Glutamatergic neuron (in vitro differentiated cells): Measurements from ENCODE around the gene PIGZ. TPM values are rescaled to one million over a fixed set of nuclear protein-coding genes. Genes with fewer than 3 reads are reported as not detected.

Experiments
- DNase-seq: peaks from one replicate; pipeline ENCODE4 v3.0.0; 2022
- H3K27ac Mint-ChIP-seq: one replicate; pipeline ENCODE4 v1.8.0; 2020; ENCODE audit warnings: mild to moderate bottlenecking, mixed read lengths, inconsistent platforms; ENCODE audit not compliant: unreplicated experiment
- H3K27me3 Mint-ChIP-seq: one replicate; pipeline ENCODE4 v1.8.0; 2020; ENCODE audit warnings: mild to moderate bottlenecking, moderate library complexity, mixed read lengths, inconsistent platforms; ENCODE audit not compliant: unreplicated experiment
- H3K36me3 Mint-ChIP-seq: one replicate; pipeline ENCODE4 v1.8.0; 2020; ENCODE audit warnings: mild to moderate bottlenecking, mixed read lengths, inconsistent platforms; ENCODE audit not compliant: unreplicated experiment
- H3K4me1 Mint-ChIP-seq: one replicate; pipeline ENCODE4 v1.8.0; 2020; ENCODE audit warnings: mild to moderate bottlenecking, low read depth, mixed read lengths, inconsistent platforms; ENCODE audit not compliant: unreplicated experiment
- H3K4me3 Mint-ChIP-seq: one replicate; pipeline ENCODE4 v1.8.0; 2020; ENCODE audit warnings: mild to moderate bottlenecking, mixed read lengths, inconsistent platforms; ENCODE audit not compliant: unreplicated experiment
- H3K9me3 Mint-ChIP-seq: one replicate; pipeline ENCODE4 v1.8.0; 2020; ENCODE audit warnings: mild to moderate bottlenecking, moderate library complexity, mixed read lengths, inconsistent platforms; ENCODE audit not compliant: unreplicated experiment
- CTCF ChIP-seq: fragments of 200-600 bp; sonication (generic); IDR thresholded peaks from one replicate; pipeline ENCODE4 v1.5.0; 2021; ENCODE audit not compliant: partially characterized antibody, unreplicated experiment
- long read RNA-seq: library from polyadenylated mRNA; unstranded; transcript quantifications from one replicate; pipeline ENCODE4 v2.0.0, GENCODE V29; 2020; ENCODE audit not compliant: unreplicated experiment
- total RNA-seq: library from RNA; stranded (reverse); fragmentation: NEBNext Ultra II Directional; extraction: Animal tissue kit (Norgen Biotek cat#: 25700); gene quantifications from one replicate; pipeline ENCODE4 v1.2.1, GENCODE V29; 2021; ENCODE audit not compliant: unreplicated experiment

The PIGZ gene, protein sequence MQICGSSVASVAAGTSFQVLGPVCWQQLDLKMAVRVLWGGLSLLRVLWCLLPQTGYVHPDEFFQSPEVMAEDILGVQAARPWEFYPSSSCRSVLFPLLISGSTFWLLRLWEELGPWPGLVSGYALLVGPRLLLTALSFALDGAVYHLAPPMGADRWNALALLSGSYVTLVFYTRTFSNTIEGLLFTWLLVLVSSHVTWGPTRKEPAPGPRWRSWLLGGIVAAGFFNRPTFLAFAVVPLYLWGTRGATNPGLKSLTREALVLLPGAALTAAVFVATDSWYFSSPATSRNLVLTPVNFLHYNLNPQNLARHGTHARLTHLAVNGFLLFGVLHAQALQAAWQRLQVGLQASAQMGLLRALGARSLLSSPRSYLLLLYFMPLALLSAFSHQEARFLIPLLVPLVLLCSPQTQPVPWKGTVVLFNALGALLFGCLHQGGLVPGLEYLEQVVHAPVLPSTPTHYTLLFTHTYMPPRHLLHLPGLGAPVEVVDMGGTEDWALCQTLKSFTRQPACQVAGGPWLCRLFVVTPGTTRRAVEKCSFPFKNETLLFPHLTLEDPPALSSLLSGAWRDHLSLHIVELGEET
- total RNA-seq, result 4.7 TPM
- long read RNA-seq, partial matches to known transcripts, result 0 of 3 reads
- long read RNA-seq, other reads (novel, unspliced or antisense), result 1 of 3 reads

GRCh38 chr3:196968233-196969133, at the start of gene PIGZ:
Gene PIGZ, minus strand, starts transcription at chr3:196968833. Its CDS starts 16,802 bp downstream, at chr3:196952031.
- Mint-ChIP-seq H3K4me3 (peak within 1 kb of the TSS; percentile 62), H3K4me1 (peaks cover 2% of the 10 kb centered on the region), H3K27ac (peak within 1 kb of the TSS; percentile 62), H3K27me3 (peaks cover 33% of the 10 kb centered on the region), H3K9me3 (peaks cover 11% of the 10 kb centered on the region), H3K36me3 (peaks cover 17% of the 10 kb centered on the region)
- no peak for TF ChIP-seq CTCF
- DNase-seq, result peak; percentile 56

GRCh38 chr3:197017003-197017402, 48.4 kb upstream of the PIGZ start:
- no peak for TF ChIP-seq CTCF
- no peak overlapping the region for H3K4me3 Mint-ChIP-seq
- no peak overlapping the region for H3K27ac Mint-ChIP-seq
- H3K27me3 Mint-ChIP-seq, result peaks cover 8% of the 10 kb centered on the region
- DNase-seq, result no peak
- peaks cover 5% of the 10 kb centered on the region for H3K9me3 Mint-ChIP-seq
- no peaks in the 10 kb centered on the region for H3K36me3 Mint-ChIP-seq
- H3K4me1 Mint-ChIP-seq, result peaks cover 8% of the 10 kb centered on the region

DNA sequence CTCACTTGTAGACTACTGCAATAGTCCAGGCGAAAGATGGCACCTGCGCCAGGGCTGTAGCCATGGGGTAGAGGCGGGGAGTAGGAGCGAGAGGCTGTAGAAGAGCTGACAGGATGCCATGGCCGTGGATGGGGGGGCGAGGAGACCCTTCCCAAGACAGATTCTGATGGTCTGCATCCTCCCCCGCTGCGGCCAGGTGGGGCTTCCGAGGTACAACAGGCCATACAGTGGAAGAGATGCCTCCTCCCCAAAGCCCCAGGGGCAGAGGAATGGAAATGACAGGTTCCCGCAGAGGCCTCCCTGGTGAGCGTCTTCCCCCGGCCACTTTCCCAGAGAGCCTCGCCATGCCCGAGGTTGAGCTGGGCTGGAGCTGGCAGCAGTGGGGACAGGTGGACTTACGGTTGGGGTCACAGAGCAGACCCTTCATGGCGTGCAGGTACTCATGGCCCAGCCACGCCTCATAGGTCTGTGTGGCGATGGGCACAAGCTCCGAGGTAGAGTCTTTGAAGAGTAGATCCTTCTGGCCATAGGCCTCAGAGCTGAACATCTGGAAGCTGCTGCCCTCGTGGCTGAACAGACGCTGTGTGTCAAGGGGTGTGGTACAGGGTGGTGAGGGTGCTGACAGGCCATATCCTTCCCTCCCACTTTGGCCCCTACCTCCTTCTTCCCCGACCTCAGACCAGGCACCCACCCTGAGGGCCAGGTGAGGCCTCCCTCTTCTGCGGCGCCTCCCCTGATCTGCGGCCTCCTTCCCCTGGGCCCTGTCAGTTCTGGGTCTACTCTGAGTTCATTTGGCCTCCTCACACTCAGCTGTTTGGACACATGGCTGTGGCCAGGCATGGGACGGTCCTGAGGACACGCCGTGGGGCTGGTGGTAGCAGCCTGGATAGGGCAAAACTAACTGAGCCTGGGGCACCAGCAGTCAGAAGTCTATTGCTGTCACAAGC, 47.4 kb upstream of the PIGZ start:
- peaks cover 8% of the 10 kb centered on the region for H3K4me1 Mint-ChIP-seq
- H3K27ac Mint-ChIP-seq, result no peak overlapping the region
- peaks cover 3% of the 10 kb centered on the region for H3K9me3 Mint-ChIP-seq
- TF ChIP-seq CTCF, result no peak
- H3K27me3 Mint-ChIP-seq, result peaks cover 5% of the 10 kb centered on the region
- no peak for DNase-seq
- H3K4me3 Mint-ChIP-seq, result no peak overlapping the region
- no peaks in the 10 kb centered on the region for H3K36me3 Mint-ChIP-seq

GRCh38 chr3:197014942-197015575, 46.4 kb upstream of the PIGZ start:
- TF ChIP-seq CTCF, result no peak
- Mint-ChIP-seq H3K9me3 (peaks cover 3% of the 10 kb centered on the region), H3K4me1 (peaks cover 8% of the 10 kb centered on the region), H3K36me3 (no peaks in the 10 kb centered on the region), H3K4me3 (no peak overlapping the region), H3K27me3 (peaks cover 2% of the 10 kb centered on the region), H3K27ac (no peak overlapping the region)
- no peak for DNase-seq
